H1 (cell line): ENCODE data around the gene TIGD2. TPM values are rescaled to one million over a fixed set of nuclear protein-coding genes. Genes with fewer than 3 reads are reported as not detected.

Source experiments
- CTCF ChIA-PET: fragments of 300-600 bp; sonication (Branson Sonifier 250); formaldehyde crosslinking; loops from one replicate; lab custom pipeline; 2021; ENCODE audit not compliant: partially characterized antibody; lab: Charles Lee
- POLR2A ChIA-PET: fragments of 300-600 bp; sonication (Branson Sonifier 250); formaldehyde crosslinking; loops from one replicate; lab custom pipeline; 2021; ENCODE audit warnings: inconsistent platforms; ENCODE audit not compliant: partially characterized antibody; lab: Charles Lee
- DNase-seq, 2 experiments: peaks; one replicate each; pipeline versions ENCODE4 v3.0.0 to v3.0.0-alpha.2; 2010 to 2022; ENCODE audit warnings: low spot score in 2 of 2, low read depth in 1 of 2, mixed read lengths in 1 of 2
- FAIRE-seq: peaks from 2 replicates; lab custom pipeline; 2011; peaks lifted over from hg19 to GRCh38; lab: Jason Lieb, UNC
- H2AFZ ChIP-seq: 2 replicates; pipeline ENCODE4 v1.8.1; 2012; ENCODE audit warnings: low read length, inconsistent platforms
- H2AK5ac ChIP-seq: 2 replicates; pipeline ENCODE4 v1.6.1; 2013; ENCODE audit warnings: low read depth, low read length
- H2BK120ac ChIP-seq: replicated peaks from 2 replicates; pipeline ENCODE3; 2013; ENCODE audit warnings: low read depth, low read length, inconsistent platforms
- H2BK12ac ChIP-seq: 2 replicates; pipeline ENCODE4 v1.6.1; 2013; ENCODE audit warnings: low read depth, low read length
- H2BK15ac ChIP-seq: 2 replicates; pipeline ENCODE4 v1.6.1; 2013; ENCODE audit warnings: low read length
- H2BK20ac ChIP-seq: 2 replicates; pipeline ENCODE4 v1.6.1; 2013; ENCODE audit warnings: low read length
- H2BK5ac ChIP-seq: 2 replicates; pipeline ENCODE4 v1.6.1; 2013; ENCODE audit warnings: low read depth, low read length
- H3K14ac ChIP-seq: 2 replicates; pipeline ENCODE4 v1.6.1; 2013; ENCODE audit warnings: inconsistent platforms; ENCODE audit not compliant: insufficient read length
- H3K18ac ChIP-seq: 2 replicates; pipeline ENCODE4 v1.6.1; 2013; ENCODE audit warnings: low read length; ENCODE audit errors: extremely low read depth
- H3K23ac ChIP-seq: 2 replicates; pipeline ENCODE4 v1.6.1; 2013; ENCODE audit warnings: inconsistent platforms; ENCODE audit not compliant: insufficient read length
- H3K23me2 ChIP-seq: 2 replicates; pipeline ENCODE4 v1.6.1; 2013; ENCODE audit warnings: low read depth, low read length
- H3K27ac ChIP-seq: 2 replicates; pipeline ENCODE4 v1.6.1; 2011; ENCODE audit warnings: low read depth, low read length, inconsistent platforms
- H3K27me3 ChIP-seq, 4 experiments: replicated peaks in 1 of 4; 1 replicate in 1 of 4; 2 replicates in 3 of 4; pipeline versions ENCODE4 v1.6.1 to v1.8.1; 2011 to 2013; ENCODE audit warnings: low read length in 3 of 4, mild to moderate bottlenecking in 3 of 4, inconsistent platforms in 2 of 4, mixed read lengths in 2 of 4, moderate library complexity in 1 of 4; ENCODE audit not compliant: control insufficient read depth in 3 of 4, insufficient read depth in 3 of 4; ENCODE audit errors: extremely low read depth in 1 of 4
- H3K36me3 ChIP-seq, 4 experiments: 2 replicates each; pipeline versions ENCODE4 v1.6.1 to v1.8.1; 2011 to 2013; ENCODE audit warnings: mild to moderate bottlenecking in 4 of 4, low read length in 3 of 4, moderate library complexity in 2 of 4, control low read depth in 1 of 4, inconsistent platforms in 1 of 4; ENCODE audit not compliant: insufficient read depth in 4 of 4, control insufficient read depth in 2 of 4
- H3K4ac ChIP-seq: replicated peaks from 2 replicates; pipeline ENCODE3; 2013; ENCODE audit warnings: low read length, low read depth, mixed read lengths, inconsistent platforms; ENCODE audit not compliant: insufficient read length
- H3K4me1 ChIP-seq, 4 experiments: replicated peaks in 1 of 4; 1 replicate in 1 of 4; 2 replicates in 3 of 4; pipeline versions ENCODE4 v1.6.1 to v1.8.1; 2011 to 2013; ENCODE audit warnings: low read length in 3 of 4, inconsistent platforms in 2 of 4, mixed read lengths in 1 of 4; ENCODE audit not compliant: insufficient read depth in 4 of 4, control insufficient read depth in 3 of 4
- H3K4me2 ChIP-seq, 2 experiments: 2 replicates each; pipeline versions ENCODE4 v1.6.1 to v1.8.1; 2011 to 2013; ENCODE audit warnings: low read depth in 2 of 2, low read length in 2 of 2, control low read depth in 1 of 2, inconsistent platforms in 1 of 2, mild to moderate bottlenecking in 1 of 2; ENCODE audit not compliant: insufficient read depth in 1 of 2
- H3K4me3 ChIP-seq, 4 experiments: fragments of 200-600, 300-600 bp in 1 of 4; sonication (generic), shearing (Covaris generic), sonication (Bioruptor Twin) in 1 of 4; 2 replicates each; pipeline versions ENCODE4 v1.5.1 to v1.8.1; 2011 to 2016; ENCODE audit warnings: low read length in 4 of 4, low read depth in 3 of 4, control low read depth in 2 of 4, inconsistent platforms in 2 of 4, mild to moderate bottlenecking in 2 of 4, mixed read lengths in 1 of 4, moderate library complexity in 1 of 4; ENCODE audit not compliant: insufficient read depth in 2 of 4; ENCODE audit errors: extremely low read depth in 1 of 4
- H3K56ac ChIP-seq: replicated peaks from 2 replicates; pipeline ENCODE3; 2013; ENCODE audit warnings: low read depth, mild to moderate bottlenecking, mixed read lengths, low read length, inconsistent platforms; ENCODE audit not compliant: insufficient read length
- H3K79me1 ChIP-seq: 2 replicates; pipeline ENCODE4 v1.6.1; 2013; ENCODE audit warnings: low read depth, low read length, control low read depth
- H3K79me2 ChIP-seq, 2 experiments: 2 replicates each; pipeline versions ENCODE4 v1.6.1 to v1.8.1; 2012 to 2013; ENCODE audit warnings: low read length in 2 of 2, mild to moderate bottlenecking in 2 of 2, inconsistent platforms in 1 of 2; ENCODE audit not compliant: insufficient read depth in 2 of 2, control insufficient read depth in 1 of 2
- H3K9ac ChIP-seq, 4 experiments: replicated peaks in 1 of 4; 1 replicate in 1 of 4; 2 replicates in 3 of 4; pipeline versions ENCODE4 v1.6.1 to v1.8.1; 2011 to 2013; ENCODE audit warnings: low read depth in 3 of 4, low read length in 3 of 4, control low read depth in 2 of 4, mild to moderate bottlenecking in 2 of 4, moderate library complexity in 2 of 4, inconsistent platforms in 1 of 4; ENCODE audit errors: extremely low read depth in 1 of 4
- H3K9me3 ChIP-seq, 2 experiments: 2 replicates each; pipeline versions ENCODE4 v1.6.1 to v1.8.1; 2012 to 2013; ENCODE audit warnings: mild to moderate bottlenecking in 2 of 2, moderate library complexity in 2 of 2, control low read depth in 1 of 2, inconsistent platforms in 1 of 2, low read depth in 1 of 2, low read length in 1 of 2, mixed read lengths in 1 of 2; ENCODE audit not compliant: insufficient read depth in 2 of 2
- H4K20me1 ChIP-seq, 2 experiments: replicated peaks in 1 of 2; 2 replicates each; pipeline versions ENCODE3 to v1.8.1; 2011 to 2013; ENCODE audit warnings: inconsistent platforms in 2 of 2, low read length in 2 of 2, mild to moderate bottlenecking in 1 of 2; ENCODE audit not compliant: insufficient read depth in 2 of 2, control insufficient read depth in 1 of 2
- H4K5ac ChIP-seq: 2 replicates; pipeline ENCODE4 v1.6.1; 2013; ENCODE audit warnings: low read length, low read depth, mixed read lengths, inconsistent platforms; ENCODE audit not compliant: insufficient read length
- H4K8ac ChIP-seq: 2 replicates; pipeline ENCODE4 v1.8.0; 2013; ENCODE audit warnings: mild to moderate bottlenecking, moderate library complexity, low read length, inconsistent platforms; ENCODE audit not compliant: insufficient read depth; ENCODE audit errors: extremely low read depth
- H4K91ac ChIP-seq: replicated peaks from 2 replicates; pipeline ENCODE3; 2013; ENCODE audit warnings: low read length, mixed read lengths, inconsistent platforms; ENCODE audit not compliant: insufficient read length
- EGR1 ChIP-seq: IDR thresholded peaks from 2 replicates; pipeline ENCODE4 v1.6.1; 2011; ENCODE audit warnings: low read depth, low read length, borderline replicate concordance
- GABPA ChIP-seq: IDR thresholded peaks from 2 replicates; pipeline ENCODE4 v1.6.1; 2011; ENCODE audit warnings: mild to moderate bottlenecking, low read length, moderate library complexity, borderline replicate concordance; ENCODE audit not compliant: insufficient read depth
- JUND ChIP-seq: IDR thresholded peaks from 2 replicates; pipeline ENCODE4 v1.6.1; 2011; ENCODE audit warnings: mild to moderate bottlenecking, improper control_type of control experiment, low read length
- MAFK ChIP-seq: IDR thresholded peaks from 2 replicates; pipeline ENCODE4 v1.6.1; 2012; ENCODE audit warnings: low read depth, mild to moderate bottlenecking, improper control_type of control experiment, low read length
- RFX5 ChIP-seq: IDR thresholded peaks from 2 replicates; pipeline ENCODE4 v1.6.1; 2011; ENCODE audit warnings: low read depth, low read length, improper control_type of control experiment, borderline replicate concordance
- RXRA ChIP-seq: IDR thresholded peaks from 2 replicates; pipeline ENCODE4 v1.6.1; 2011; ENCODE audit warnings: low read depth, mild to moderate bottlenecking, low read length, moderate library complexity; ENCODE audit not compliant: insufficient read depth
- TBP ChIP-seq: IDR thresholded peaks from 2 replicates; pipeline ENCODE4 v1.6.1; 2011; ENCODE audit warnings: low read depth, low read length, improper control_type of control experiment
- WGBS, 2 experiments: shearing (Covaris generic) in 1 of 2; methylation state at CpG; one replicate each; pipeline versions ENCODE4 v1.1.6 to v1.1.7; 2013 to 2015; ENCODE audit warnings: low lambda C conversion rate in 2 of 2, mixed read lengths in 2 of 2, inconsistent platforms in 1 of 2, low coverage in 1 of 2, missing lambda C conversion rate in 1 of 2; ENCODE audit not compliant: insufficient replicate concordance in 2 of 2, insufficient coverage in 1 of 2, insufficient read length in 1 of 2; ENCODE audit errors: extremely low coverage in 1 of 2, missing lambda C conversion rate in 1 of 2; 5-methylcytosine and 5-hydroxymethylcytosine counted together
- polyA plus RNA-seq, 7 experiments: library from polyadenylated mRNA; depleted of rRNA in 3 of 7; stranded (reverse) in 5 of 7; unstranded in 2 of 7; fragments of >200 nt in 5 of 7; fragments of 200-250 nt in 2 of 7; gene quantifications; 1 replicate in 5 of 7; 2 replicates in 1 of 7; 4 replicates in 1 of 7; pipeline versions ENCODE4 v1.2.1 to v1.2.3, GENCODE V29; 2011 to 2013; ENCODE audit warnings: missing spikeins in 2 of 7, mixed read lengths in 2 of 7
- total RNA-seq: library from RNA; stranded (reverse); fragmentation: NEBNext Ultra II Directional; extraction: Animal tissue kit (Norgen Biotek cat#: 25700); gene quantifications from 2 replicates; pipeline ENCODE4 v1.2.1, GENCODE V29; 2021
- TF ChIP-seq, protein P1 (sequence below): IDR thresholded peaks from 2 replicates; pipeline ENCODE4 v1.6.1; 2011; ENCODE audit warnings: low read length, improper control_type of control experiment
- TF ChIP-seq, protein P2 (sequence below): IDR thresholded peaks from 2 replicates; pipeline ENCODE4 v1.6.1; 2012; ENCODE audit warnings: inconsistent platforms

The TIGD2 gene
- total and polyA plus RNA-seq, 2 of the 8 experiments (the other 6 are each of a cell fraction or from before 2014, with no cell fraction given) = 2.4 to 5.7 TPM

GRCh38 chr4:89160806-89161205 is 49.5 kb downstream of the TIGD2 start:
- 87% methylated on average over 2 of the region's 2 CpGs; no CpG with 5 or more reads in 1 of the 2 experiments for WGBS, 2 experiments
- no peak for TF ChIP-seq TBP
- TF ChIP-seq RFX5 = no peak
- TF ChIP-seq JUND = no peak
- TF ChIP-seq, protein P1, sequence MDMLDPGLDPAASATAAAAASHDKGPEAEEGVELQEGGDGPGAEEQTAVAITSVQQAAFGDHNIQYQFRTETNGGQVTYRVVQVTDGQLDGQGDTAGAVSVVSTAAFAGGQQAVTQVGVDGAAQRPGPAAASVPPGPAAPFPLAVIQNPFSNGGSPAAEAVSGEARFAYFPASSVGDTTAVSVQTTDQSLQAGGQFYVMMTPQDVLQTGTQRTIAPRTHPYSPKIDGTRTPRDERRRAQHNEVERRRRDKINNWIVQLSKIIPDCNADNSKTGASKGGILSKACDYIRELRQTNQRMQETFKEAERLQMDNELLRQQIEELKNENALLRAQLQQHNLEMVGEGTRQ = no peak
- no peak for TF ChIP-seq GABPA
- TF ChIP-seq, protein P2, sequence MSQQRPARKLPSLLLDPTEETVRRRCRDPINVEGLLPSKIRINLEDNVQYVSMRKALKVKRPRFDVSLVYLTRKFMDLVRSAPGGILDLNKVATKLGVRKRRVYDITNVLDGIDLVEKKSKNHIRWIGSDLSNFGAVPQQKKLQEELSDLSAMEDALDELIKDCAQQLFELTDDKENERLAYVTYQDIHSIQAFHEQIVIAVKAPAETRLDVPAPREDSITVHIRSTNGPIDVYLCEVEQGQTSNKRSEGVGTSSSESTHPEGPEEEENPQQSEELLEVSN = no peak
- no peak for TF ChIP-seq MAFK
- no peak for TF ChIP-seq RXRA
- no peak for TF ChIP-seq EGR1
- TF ChIP-seq, all 59 proteins: peak for 0
- FAIRE-seq = no peak
- no peak overlapping the region for H4K91ac ChIP-seq
- H4K20me1 ChIP-seq = no peaks in the 10 kb centered on the region
- H4K8ac ChIP-seq = no peak overlapping the region
- no peak overlapping the region for H2AFZ ChIP-seq
- H3K27me3 ChIP-seq = no peaks in the 10 kb centered on the region
- H3K36me3 ChIP-seq = no peaks in the 10 kb centered on the region
- no peak overlapping the region for H4K5ac ChIP-seq
- no peaks in the 10 kb centered on the region for H3K9me3 ChIP-seq
- H2BK15ac ChIP-seq = no peak overlapping the region
- H3K79me1 ChIP-seq = no peaks in the 10 kb centered on the region
- H3K18ac ChIP-seq = no peak overlapping the region
- no peak overlapping the region for H3K4me3 ChIP-seq
- H3K9ac ChIP-seq = no peak overlapping the region
- H3K56ac ChIP-seq = no peak overlapping the region
- no peak overlapping the region for H3K27ac ChIP-seq
- ChIA-PET POLR2A (no interaction called here), CTCF (interaction anchor here (1.3 to 4.4 kb wide), 5 partner anchors 11 to 331 kb away, joined by 3 to 29 read pairs (median 8); no protein-coding TSS in a partner anchor)
- H3K23ac ChIP-seq = no peak overlapping the region
- no peak overlapping the region for H2BK120ac ChIP-seq
- no peaks in the 10 kb centered on the region for H3K79me2 ChIP-seq
- H3K4me1 ChIP-seq = no peaks in the 10 kb centered on the region
- H3K14ac ChIP-seq = no peak overlapping the region
- no peaks in the 10 kb centered on the region for H3K23me2 ChIP-seq
- H3K4ac ChIP-seq = no peak overlapping the region
- no peak overlapping the region for H3K4me2 ChIP-seq
- DNase-seq = no peak
- H2BK20ac ChIP-seq = no peak overlapping the region
- no peak overlapping the region for H2BK5ac ChIP-seq
- no peak overlapping the region for H2BK12ac ChIP-seq
- H2AK5ac ChIP-seq = no peak overlapping the region
